A549 (cell line): Measurements from ENCODE around the gene ANK2. TPM values are rescaled to one million over a fixed set of nuclear protein-coding genes. Genes with fewer than 3 reads are reported as not detected.

Source experiments
- ATAC-seq, 2 experiments: fragments of 200-7000 bp in 1 of 2; fragments of >200 bp in 1 of 2; cut with Nextera tagmentation in 1 of 2; cut with Tn5 transposase in 1 of 2; 3 replicates each; pipeline versions ENCODE4 v1.8.0 to v1.9.1; 2018 to 2020; ENCODE audit warnings: mild to moderate bottlenecking in 1 of 2, moderate library complexity in 1 of 2
- CTCF ChIA-PET: fragments of 300-600 bp; sonication (Branson Sonifier 250); formaldehyde crosslinking; extraction: SDS; loops from one replicate; lab custom pipeline; 2021; ENCODE audit warnings: antibody characterized with exemption, inconsistent platforms; lab: Yijun Ruan, JAX
- POLR2A ChIA-PET: fragments of 350-600 bp; formaldehyde crosslinking; extraction: SDS; loops from one replicate; lab custom pipeline; 2021; ENCODE audit warnings: antibody characterized with exemption, inconsistent platforms; lab: Yijun Ruan, JAX
- DNase-seq, 2 experiments: peaks; one replicate each; pipeline versions ENCODE4 v3.0.0 to v3.0.0-alpha.2; 2011 to 2016; ENCODE audit warnings: low read depth in 1 of 2, low spot score in 1 of 2
- FAIRE-seq: peaks from 2 replicates; lab custom pipeline; 2011; peaks lifted over from hg19 to GRCh38; lab: Jason Lieb, UNC
- H3K27ac ChIP-seq, 2 experiments: fragments of >200 bp; sonication (Bioruptor Twin); formaldehyde crosslinking; 3 replicates each; pipeline ENCODE4 v1.5.1; 2016 to 2017
- H3K4me1 ChIP-seq: fragments of >200 bp; sonication (Bioruptor Twin); formaldehyde crosslinking; 3 replicates; pipeline ENCODE4 v1.6.1; 2016
- H3K4me2 ChIP-seq: fragments of >200 bp; sonication (Bioruptor Twin); formaldehyde crosslinking; 3 replicates; pipeline ENCODE4 v1.6.1; 2016
- H3K4me3 ChIP-seq: fragments of >200 bp; sonication (Bioruptor Twin); formaldehyde crosslinking; 3 replicates; pipeline ENCODE4 v1.5.1; 2016
- H3K9me3 ChIP-seq: fragments of >200 bp; sonication (Bioruptor Twin); formaldehyde crosslinking; 3 replicates; pipeline ENCODE4 v1.6.1; 2016
- CBX8 ChIP-seq: fragments of 200-600 bp; sonication (generic); IDR thresholded peaks from 2 replicates; pipeline ENCODE4 v1.6.1; 2016
- CHD2 ChIP-seq: fragments of 150-350 bp; IDR thresholded peaks from 2 replicates; pipeline ENCODE4 v1.6.1; 2014; ENCODE audit warnings: low read length; ENCODE audit not compliant: partially characterized antibody
- EHF ChIP-seq: fragments of 250-450 bp; sonication (Bioruptor Pico); IDR thresholded peaks from 2 replicates; pipeline ENCODE4 v1.5.0; 2020; ENCODE audit warnings: mild to moderate bottlenecking
- EHMT2 ChIP-seq: fragments of 200-600 bp; sonication (generic); IDR thresholded peaks from 2 replicates; pipeline ENCODE4 v1.6.1; 2016; ENCODE audit warnings: antibody characterized with exemption, low read depth, mild to moderate bottlenecking, moderate library complexity
- ESRRA ChIP-seq: fragments of 150-350 bp; IDR thresholded peaks from 2 replicates; pipeline ENCODE4 v1.6.1; 2014; ENCODE audit warnings: mild to moderate bottlenecking, low read length, borderline replicate concordance
- FOSL2 ChIP-seq, 2 experiments: fragments of 450-650 bp in 1 of 2; fragments of >200 bp in 1 of 2; sonication (Bioruptor Twin) in 1 of 2; formaldehyde crosslinking; IDR thresholded peaks; 2 replicates each; pipeline versions ENCODE4 v1.5.0 to v1.6.1; 2016 to 2020; ENCODE audit warnings: mild to moderate bottlenecking in 1 of 2, moderate library complexity in 1 of 2
- HDAC2 ChIP-seq: fragments of 200-600 bp; sonication (generic); IDR thresholded peaks from 2 replicates; pipeline ENCODE4 v1.6.1; 2016
- HEYL ChIP-seq: fragments of 250-450 bp; sonication (Bioruptor Pico); IDR thresholded peaks from 2 replicates; pipeline ENCODE4 v1.8.0; 2021; ENCODE audit warnings: mild to moderate bottlenecking, moderate library complexity
- HOXB13 ChIP-seq: fragments of 250-450 bp; sonication (Bioruptor Pico); IDR thresholded peaks from 2 replicates; pipeline ENCODE4 v1.5.0; 2020; ENCODE audit warnings: low read depth, mild to moderate bottlenecking, moderate library complexity
- HOXB5 ChIP-seq: fragments of 250-450 bp; sonication (Bioruptor Pico); IDR thresholded peaks from 2 replicates; pipeline ENCODE4 v1.5.0; 2020; ENCODE audit warnings: mild to moderate bottlenecking, moderate library complexity
- JUNB ChIP-seq: fragments of >200 bp; sonication (Bioruptor Twin); formaldehyde crosslinking; IDR thresholded peaks from 2 replicates; pipeline ENCODE4 v1.6.1; 2016
- KDM1A ChIP-seq: fragments of 200-600 bp; sonication (generic); IDR thresholded peaks from 2 replicates; pipeline ENCODE4 v1.6.1; 2016; ENCODE audit warnings: low read depth, mild to moderate bottlenecking
- KDM5A ChIP-seq: fragments of 200-600 bp; sonication (generic); IDR thresholded peaks from 2 replicates; pipeline ENCODE4 v1.6.1; 2016; ENCODE audit warnings: antibody characterized with exemption, mild to moderate bottlenecking
- MAZ ChIP-seq: fragments of 150-350 bp; IDR thresholded peaks from 2 replicates; pipeline ENCODE4 v1.6.1; 2014; ENCODE audit warnings: antibody characterized with exemption, low read depth, low read length, borderline replicate concordance
- MYC ChIP-seq: IDR thresholded peaks from 2 replicates; pipeline ENCODE4 v1.6.1; 2012; ENCODE audit warnings: mild to moderate bottlenecking, inconsistent platforms, low read length, improper control_type of control experiment, borderline replicate concordance
- NR3C1 ChIP-seq: fragments of >200 bp; sonication (Bioruptor Twin); formaldehyde crosslinking; IDR thresholded peaks from 3 replicates; pipeline ENCODE4 v1.6.1; 2017
- PHF8 ChIP-seq: fragments of 200-600 bp; sonication (generic); IDR thresholded peaks from 2 replicates; pipeline ENCODE4 v1.6.1; 2016; ENCODE audit warnings: low read depth, mild to moderate bottlenecking, antibody characterized with exemption, moderate library complexity, borderline replicate concordance
- POLR2AphosphoS2 ChIP-seq: conservative IDR thresholded peaks from 2 replicates; pipeline ENCODE4 v1.6.1; 2012; ENCODE audit warnings: low read length, improper control_type of control experiment, inconsistent platforms
- RAD21 ChIP-seq, 2 experiments: fragments of >200 bp in 1 of 2; sonication (Bioruptor Twin) in 1 of 2; formaldehyde crosslinking in 1 of 2; IDR thresholded peaks in 1 of 2; conservative IDR thresholded peaks in 1 of 2; 2 replicates in 1 of 2; 3 replicates in 1 of 2; pipeline ENCODE4 v1.6.1; 2012 to 2018; ENCODE audit warnings: inconsistent platforms in 1 of 2
- RARB ChIP-seq: fragments of 250-450 bp; sonication (Bioruptor Pico); IDR thresholded peaks from 2 replicates; pipeline ENCODE4 v1.8.0; 2021; ENCODE audit warnings: mild to moderate bottlenecking, moderate library complexity
- SREBF2 ChIP-seq: fragments of 450-650 bp; IDR thresholded peaks from 2 replicates; pipeline ENCODE4 v1.6.1; 2014; ENCODE audit warnings: mild to moderate bottlenecking, moderate library complexity
- TP53 ChIP-seq: fragments of 250-450 bp; sonication (Bioruptor Pico); IDR thresholded peaks from 2 replicates; pipeline ENCODE4 v1.5.0; 2021; ENCODE audit warnings: mild to moderate bottlenecking, moderate library complexity
- ZNF302 ChIP-seq: fragments of 250-450 bp; sonication (Bioruptor Pico); IDR thresholded peaks from 2 replicates; pipeline ENCODE4 v1.9.0; 2021; ENCODE audit warnings: inconsistent platforms, mild to moderate bottlenecking, moderate library complexity
- ZSCAN20 ChIP-seq: fragments of 250-450 bp; sonication (Bioruptor Pico); IDR thresholded peaks from 2 replicates; pipeline ENCODE4 v1.8.0; 2022; ENCODE audit warnings: mild to moderate bottlenecking, moderate library complexity
- WGBS: methylation state at CpG from one replicate; pipeline ENCODE4 v1.1.6; 2017; ENCODE audit errors: missing lambda C conversion rate; 5-methylcytosine and 5-hydroxymethylcytosine counted together
- polyA plus RNA-seq, 4 experiments: library from polyadenylated mRNA; depleted of rRNA in 3 of 4; stranded (reverse); fragments of >200 nt; fragmentation: RNase III in 1 of 4; extraction: RNeasy Plus Mini Kit Qiagen cat#74134 plus additional on column Dnase treatment in 1 of 4; gene quantifications; 2 replicates in 3 of 4; 3 replicates in 1 of 4; pipeline ENCODE4 v1.2.3, GENCODE V29; 2011 to 2017
- TF ChIP-seq, protein P1 (sequence below): IDR thresholded peaks from 2 replicates; pipeline ENCODE4 v1.6.1; 2012
- TF ChIP-seq, protein P2 (sequence below): fragments of 250-450 bp; sonication (Bioruptor Pico); IDR thresholded peaks from 2 replicates; pipeline ENCODE4 v1.5.0; 2021; ENCODE audit warnings: mild to moderate bottlenecking, moderate library complexity, borderline replicate concordance
- TF ChIP-seq, protein P3 (sequence below): fragments of >200 bp; sonication (Bioruptor Twin); formaldehyde crosslinking; IDR thresholded peaks from 2 replicates; pipeline ENCODE4 v1.6.1; 2016
- TF ChIP-seq, protein P4 (sequence below): fragments of >200 bp; sonication (Bioruptor Twin); formaldehyde crosslinking; IDR thresholded peaks from 3 replicates; pipeline ENCODE4 v1.5.1; 2016
- TF ChIP-seq, protein P5 (sequence below): IDR thresholded peaks from 2 replicates; pipeline ENCODE4 v1.6.1; 2012

ANK2 gene
- polyA plus RNA-seq, 2 of the 4 experiments (the other 2 are of a cell fraction), result 1.4 to 3.1 TPM

DNA sequence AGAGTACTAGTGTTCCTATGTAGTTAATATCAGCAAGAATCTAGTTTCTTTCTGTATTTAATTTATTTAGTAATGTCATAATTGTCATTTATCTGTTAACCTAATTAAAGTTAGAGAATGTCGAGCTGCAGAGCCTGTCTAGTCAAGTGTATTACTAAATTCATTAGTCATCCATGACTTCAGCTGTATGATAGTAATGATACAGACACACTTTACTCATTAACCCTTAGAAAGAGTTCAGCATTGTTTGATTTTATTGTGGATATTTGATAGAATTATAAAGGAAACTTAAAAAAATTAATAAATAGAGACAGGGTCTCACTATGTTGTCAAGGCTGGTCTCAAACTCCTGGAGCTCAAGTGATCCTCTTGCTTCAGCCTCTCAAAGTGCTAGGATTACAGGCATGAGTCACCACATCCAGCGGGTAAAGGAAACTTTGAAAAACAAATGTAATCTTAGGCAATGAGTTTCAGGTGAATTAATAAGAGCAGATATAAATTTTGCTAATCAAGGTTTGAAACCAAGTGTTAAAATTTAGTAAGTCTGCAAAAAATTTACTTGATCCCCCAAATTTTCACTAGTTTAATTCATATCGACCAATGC lies 110.6 kb downstream of the ANK2 start:
- FAIRE-seq, result no peak
- ChIA-PET CTCF (no interaction called here), POLR2A (no interaction called here)

DNA sequence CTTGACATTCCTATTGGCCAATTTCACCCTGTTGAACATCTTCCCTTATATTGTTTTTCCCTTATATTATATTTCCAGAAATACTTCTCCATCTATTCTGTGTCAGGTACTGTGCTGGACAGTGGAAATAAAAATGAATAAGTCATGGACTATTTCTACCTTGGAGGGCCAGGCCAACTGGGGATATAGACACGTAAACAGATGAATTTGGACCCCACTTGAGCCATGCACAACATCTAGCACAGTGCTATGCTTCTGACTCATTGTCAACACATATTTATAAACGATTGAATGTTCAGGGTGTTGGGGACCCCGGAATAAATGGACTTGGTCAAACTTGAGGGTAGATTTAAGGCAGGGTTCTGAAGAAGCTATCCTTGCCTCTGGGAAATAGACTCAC lies 111.1 kb downstream of the ANK2 start:
- Histone ChIP-seq H3K9me3 (no peaks in the 10 kb centered on the region), H3K27ac (no peak overlapping the region), H3K4me2 (no peak overlapping the region), H3K4me1 (no peaks in the 10 kb centered on the region), H3K4me3 (no peak overlapping the region)
- CTCF ChIA-PET, result interaction anchor here (1.5 kb wide), 1 partner anchor 19 kb away, joined by 3 read pairs; no protein-coding TSS in a partner anchor
- POLR2A ChIA-PET, result no interaction called here
- no peak for DNase-seq
- no peak for ATAC-seq
- 41% methylated on average over 3 of the region's 3 CpGs for WGBS
- FAIRE-seq, result no peak
- TF ChIP-seq KDM1A (no peak), HOXB13 (CRISPR knock-in tag) (no peak), EHMT2 (no peak), HEYL (CRISPR knock-in tag) (no peak), JUNB (no peak), SREBF2 (no peak), KDM5A (no peak), RARB (CRISPR knock-in tag) (no peak), NR3C1 (no peak), PHF8 (no peak), ZSCAN20 (CRISPR knock-in tag) (no peak), CBX8 (no peak)
- TF ChIP-seq, protein P1, sequence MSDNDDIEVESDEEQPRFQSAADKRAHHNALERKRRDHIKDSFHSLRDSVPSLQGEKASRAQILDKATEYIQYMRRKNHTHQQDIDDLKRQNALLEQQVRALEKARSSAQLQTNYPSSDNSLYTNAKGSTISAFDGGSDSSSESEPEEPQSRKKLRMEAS, result no peak
- TF ChIP-seq, protein P2, sequence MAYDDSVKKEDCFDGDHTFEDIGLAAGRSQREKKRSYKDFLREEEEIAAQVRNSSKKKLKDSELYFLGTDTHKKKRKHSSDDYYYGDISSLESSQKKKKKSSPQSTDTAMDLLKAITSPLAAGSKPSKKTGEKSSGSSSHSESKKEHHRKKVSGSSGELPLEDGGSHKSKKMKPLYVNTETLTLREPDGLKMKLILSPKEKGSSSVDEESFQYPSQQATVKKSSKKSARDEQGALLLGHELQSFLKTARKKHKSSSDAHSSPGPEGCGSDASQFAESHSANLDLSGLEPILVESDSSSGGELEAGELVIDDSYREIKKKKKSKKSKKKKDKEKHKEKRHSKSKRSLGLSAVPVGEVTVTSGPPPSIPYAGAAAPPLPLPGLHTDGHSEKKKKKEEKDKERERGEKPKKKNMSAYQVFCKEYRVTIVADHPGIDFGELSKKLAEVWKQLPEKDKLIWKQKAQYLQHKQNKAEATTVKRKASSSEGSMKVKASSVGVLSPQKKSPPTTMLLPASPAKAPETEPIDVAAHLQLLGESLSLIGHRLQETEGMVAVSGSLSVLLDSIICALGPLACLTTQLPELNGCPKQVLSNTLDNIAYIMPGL (CRISPR knock-in tag), result no peak
- TF ChIP-seq, protein P3, sequence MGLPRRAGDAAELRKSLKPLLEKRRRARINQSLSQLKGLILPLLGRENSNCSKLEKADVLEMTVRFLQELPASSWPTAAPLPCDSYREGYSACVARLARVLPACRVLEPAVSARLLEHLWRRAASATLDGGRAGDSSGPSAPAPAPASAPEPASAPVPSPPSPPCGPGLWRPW, result no peak
- TF ChIP-seq, all 56 proteins: peak for 0

More for the DNA sequence above, 110.6 kb downstream of the ANK2 start:
- Histone ChIP-seq H3K4me2 (no peak overlapping the region), H3K27ac (no peak overlapping the region), H3K4me3 (no peak overlapping the region), H3K4me1 (no peaks in the 10 kb centered on the region), H3K9me3 (no peaks in the 10 kb centered on the region)
- no peak for TF ChIP-seq EHF
- no peak for TF ChIP-seq TP53 (CRISPR knock-in tag)
- TF ChIP-seq MAZ, result no peak
- ATAC-seq (no peak), DNase-seq (no peak)
- WGBS, result 40% methylated on average over 3 of the region's 3 CpGs

DNA sequence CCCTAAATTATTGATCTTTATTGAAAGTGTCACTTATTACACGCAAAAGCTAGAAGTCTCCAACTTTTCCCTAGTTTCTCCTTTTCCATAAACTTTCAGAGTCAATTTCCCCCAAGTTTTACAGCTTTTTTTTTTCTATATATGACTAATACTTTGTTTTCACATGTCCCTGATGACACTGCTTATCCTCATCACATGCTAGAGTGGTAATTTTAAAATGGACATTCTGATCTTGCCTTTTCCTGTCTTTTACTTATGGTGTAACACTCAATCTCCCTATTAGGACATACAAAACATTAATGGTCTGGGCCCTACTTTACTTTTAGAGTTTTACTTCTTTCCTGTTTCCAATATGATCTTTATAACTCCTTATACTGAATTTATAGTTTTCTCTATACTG lies 112.6 kb downstream of the ANK2 start:
- H3K27ac ChIP-seq, result no peak overlapping the region
- POLR2A ChIA-PET, result no interaction called here
- no peak overlapping the region for H3K4me2 ChIP-seq
- no peak for DNase-seq
- CTCF ChIA-PET, result interaction anchor here (0.8 to 1.5 kb wide), 2 partner anchors 16 to 20 kb away, joined by 3 to 4 read pairs; no protein-coding TSS in a partner anchor
- no peak overlapping the region for H3K4me3 ChIP-seq
- H3K9me3 ChIP-seq, result no peaks in the 10 kb centered on the region
- ATAC-seq, result no peak
- no peaks in the 10 kb centered on the region for H3K4me1 ChIP-seq
- TF ChIP-seq MYC (no peak), ESRRA (no peak), HOXB5 (CRISPR knock-in tag) (no peak), FOSL2 (IDR thresholded peaks at IDR 0.05) (no peak), FOSL2 (CRISPR knock-in tag; IDR thresholded peaks at IDR 0.05) (no peak), HDAC2 (no peak), CHD2 (no peak), ZNF302 (CRISPR knock-in tag) (no peak), RAD21 (conservative IDR thresholded peaks at IDR 0.05 in 1 of 2, IDR thresholded peaks at IDR 0.05 in 1 of 2) (no peak), POLR2AphosphoS2 (no peak)
- TF ChIP-seq, protein P4, sequence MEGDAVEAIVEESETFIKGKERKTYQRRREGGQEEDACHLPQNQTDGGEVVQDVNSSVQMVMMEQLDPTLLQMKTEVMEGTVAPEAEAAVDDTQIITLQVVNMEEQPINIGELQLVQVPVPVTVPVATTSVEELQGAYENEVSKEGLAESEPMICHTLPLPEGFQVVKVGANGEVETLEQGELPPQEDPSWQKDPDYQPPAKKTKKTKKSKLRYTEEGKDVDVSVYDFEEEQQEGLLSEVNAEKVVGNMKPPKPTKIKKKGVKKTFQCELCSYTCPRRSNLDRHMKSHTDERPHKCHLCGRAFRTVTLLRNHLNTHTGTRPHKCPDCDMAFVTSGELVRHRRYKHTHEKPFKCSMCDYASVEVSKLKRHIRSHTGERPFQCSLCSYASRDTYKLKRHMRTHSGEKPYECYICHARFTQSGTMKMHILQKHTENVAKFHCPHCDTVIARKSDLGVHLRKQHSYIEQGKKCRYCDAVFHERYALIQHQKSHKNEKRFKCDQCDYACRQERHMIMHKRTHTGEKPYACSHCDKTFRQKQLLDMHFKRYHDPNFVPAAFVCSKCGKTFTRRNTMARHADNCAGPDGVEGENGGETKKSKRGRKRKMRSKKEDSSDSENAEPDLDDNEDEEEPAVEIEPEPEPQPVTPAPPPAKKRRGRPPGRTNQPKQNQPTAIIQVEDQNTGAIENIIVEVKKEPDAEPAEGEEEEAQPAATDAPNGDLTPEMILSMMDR, result no peak
- TF ChIP-seq, protein P5, sequence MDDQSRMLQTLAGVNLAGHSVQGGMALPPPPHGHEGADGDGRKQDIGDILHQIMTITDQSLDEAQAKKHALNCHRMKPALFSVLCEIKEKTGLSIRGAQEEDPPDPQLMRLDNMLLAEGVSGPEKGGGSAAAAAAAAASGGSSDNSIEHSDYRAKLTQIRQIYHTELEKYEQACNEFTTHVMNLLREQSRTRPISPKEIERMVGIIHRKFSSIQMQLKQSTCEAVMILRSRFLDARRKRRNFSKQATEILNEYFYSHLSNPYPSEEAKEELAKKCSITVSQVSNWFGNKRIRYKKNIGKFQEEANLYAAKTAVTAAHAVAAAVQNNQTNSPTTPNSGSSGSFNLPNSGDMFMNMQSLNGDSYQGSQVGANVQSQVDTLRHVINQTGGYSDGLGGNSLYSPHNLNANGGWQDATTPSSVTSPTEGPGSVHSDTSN, result no peak
- 93% methylated on average over 1 of the region's 1 CpG for WGBS
- FAIRE-seq, result no peak
